Measurements from ENCODE around the gene FBN1. TPM values are rescaled to one million over a fixed set of nuclear protein-coding genes. Genes with fewer than 3 reads are reported as not detected.
A peak's percentile ranks its signal among the peaks of the same experiment; 100 is the strongest.

Gene FBN1
- total RNA-seq, 4 donors from 2014 or later: 3.9 to 87.0 (median 23.4) TPM

DNA sequence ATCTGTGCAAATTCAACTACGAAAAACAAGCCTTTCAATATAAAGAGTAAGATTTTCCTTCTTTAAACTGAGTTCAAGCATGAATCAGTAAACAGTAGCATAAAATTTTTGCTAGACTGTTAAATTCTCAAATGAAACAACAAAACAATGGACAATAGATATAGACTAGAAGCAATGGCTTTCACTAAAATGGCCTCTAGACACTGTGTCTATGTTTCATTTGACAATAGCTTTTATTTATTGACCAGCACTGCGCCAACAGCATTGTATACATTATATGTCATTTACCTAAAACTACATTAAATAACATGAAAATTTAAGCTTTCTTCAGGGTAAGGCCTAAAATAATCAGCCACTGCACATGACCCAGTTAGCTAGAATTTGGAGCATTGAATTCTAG lies 165.8 kb downstream of the FBN1 start:
- no peak for DNase-seq
- intact Hi-C loops (cut with DNase I): no loop called here
- Histone ChIP-seq H3K4me3 (no peak overlapping the region), H3K27me3 (no peaks in the 10 kb centered on the region), H3K27ac (no peak overlapping the region), H3K36me3 (peaks cover 0 to 10% (median 0%) of the 10 kb centered on the region in 3 donors), H3K9me3 (no peaks in the 10 kb centered on the region), H3K4me1 (peaks cover 0 to 8% (median 0%) of the 10 kb centered on the region in 3 donors)
- WGBS, 2 donors: 90% methylated on average over 2 of the region's 2 CpGs
- no peak for TF ChIP-seq POLR2A (IDR thresholded peaks at IDR 0.05)
- TF ChIP-seq, protein P1, sequence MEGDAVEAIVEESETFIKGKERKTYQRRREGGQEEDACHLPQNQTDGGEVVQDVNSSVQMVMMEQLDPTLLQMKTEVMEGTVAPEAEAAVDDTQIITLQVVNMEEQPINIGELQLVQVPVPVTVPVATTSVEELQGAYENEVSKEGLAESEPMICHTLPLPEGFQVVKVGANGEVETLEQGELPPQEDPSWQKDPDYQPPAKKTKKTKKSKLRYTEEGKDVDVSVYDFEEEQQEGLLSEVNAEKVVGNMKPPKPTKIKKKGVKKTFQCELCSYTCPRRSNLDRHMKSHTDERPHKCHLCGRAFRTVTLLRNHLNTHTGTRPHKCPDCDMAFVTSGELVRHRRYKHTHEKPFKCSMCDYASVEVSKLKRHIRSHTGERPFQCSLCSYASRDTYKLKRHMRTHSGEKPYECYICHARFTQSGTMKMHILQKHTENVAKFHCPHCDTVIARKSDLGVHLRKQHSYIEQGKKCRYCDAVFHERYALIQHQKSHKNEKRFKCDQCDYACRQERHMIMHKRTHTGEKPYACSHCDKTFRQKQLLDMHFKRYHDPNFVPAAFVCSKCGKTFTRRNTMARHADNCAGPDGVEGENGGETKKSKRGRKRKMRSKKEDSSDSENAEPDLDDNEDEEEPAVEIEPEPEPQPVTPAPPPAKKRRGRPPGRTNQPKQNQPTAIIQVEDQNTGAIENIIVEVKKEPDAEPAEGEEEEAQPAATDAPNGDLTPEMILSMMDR (IDR thresholded peaks at IDR 0.05): no peak

DNA sequence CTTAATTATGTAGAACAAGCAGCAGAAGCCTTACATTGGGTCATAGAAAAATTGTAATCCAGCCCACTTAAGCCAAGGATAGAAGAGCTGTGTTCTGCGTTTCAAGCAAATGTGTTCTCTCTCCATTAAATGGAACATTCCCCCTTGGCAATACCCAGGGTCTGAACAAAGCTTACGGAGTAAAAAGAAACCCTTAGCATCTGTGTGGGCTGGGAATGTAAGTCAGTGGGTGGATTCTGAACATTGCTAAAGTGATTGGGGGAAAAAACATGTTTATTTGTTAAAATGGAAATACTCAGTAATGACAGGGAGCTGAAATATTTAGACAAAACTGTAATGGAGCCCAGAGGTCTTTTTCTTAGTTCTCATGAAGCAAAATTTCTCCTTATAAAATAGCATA lies 166.9 kb downstream of the FBN1 start:
- WGBS, 2 donors: 77 to 86% methylated on average over 2 of the region's 2 CpGs
- Histone ChIP-seq H3K27ac (peak overlapping the region in 2 of 4 donors; percentile 29 to 54), H3K4me3 (no peak overlapping the region), H3K4me1 (peaks cover 0 to 8% (median 0%) of the 10 kb centered on the region in 3 donors), H3K27me3 (no peaks in the 10 kb centered on the region), H3K9me3 (no peaks in the 10 kb centered on the region), H3K36me3 (peaks cover 0 to 9% (median 0%) of the 10 kb centered on the region in 3 donors)
- no peak for DNase-seq
- no peak for TF ChIP-seq POLR2A (IDR thresholded peaks at IDR 0.05)
- TF ChIP-seq, protein P1 (IDR thresholded peaks at IDR 0.05): no peak
- intact Hi-C loops (cut with DNase I): no loop called here

DNA sequence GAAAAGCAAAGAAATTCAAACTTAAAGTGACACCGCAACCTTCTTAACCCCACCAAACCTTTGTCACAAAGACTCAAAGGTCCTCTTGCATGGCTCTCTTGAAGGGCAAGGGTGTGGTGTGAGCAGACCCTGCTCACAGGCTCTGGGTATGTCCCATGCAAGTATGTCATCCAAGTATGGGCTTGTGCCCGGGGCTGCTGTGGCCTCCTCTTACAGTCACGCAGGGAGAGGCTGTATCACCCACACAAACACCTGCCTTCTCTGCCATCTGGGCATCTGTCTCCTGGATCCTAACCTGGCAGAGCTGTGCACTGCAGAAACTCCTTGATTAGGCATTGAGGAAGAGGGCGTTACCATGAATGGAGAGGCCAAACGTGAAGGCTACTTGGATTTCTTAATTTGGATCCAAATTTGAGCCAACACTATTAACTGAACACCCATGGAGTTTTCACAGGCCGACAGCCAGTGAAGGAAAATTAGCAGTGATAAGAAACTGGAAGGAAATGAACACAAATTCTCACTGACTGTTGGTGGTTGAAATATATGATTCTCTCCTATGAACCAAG lies 167.6 kb downstream of the FBN1 start:
- intact Hi-C loops (cut with DNase I): no loop called here
- Histone ChIP-seq H3K27ac (peak overlapping the region in 2 of 4 donors; percentile 29 to 54), H3K4me3 (no peak overlapping the region), H3K4me1 (peaks cover 0 to 8% (median 1%) of the 10 kb centered on the region in 3 donors), H3K9me3 (no peaks in the 10 kb centered on the region), H3K27me3 (no peaks in the 10 kb centered on the region), H3K36me3 (peaks cover 0 to 16% (median 0%) of the 10 kb centered on the region in 3 donors)
- no peak for DNase-seq
- WGBS, 2 donors: 60 to 74% methylated on average over 4 to 6 of the region's 6 CpGs
- no peak for TF ChIP-seq POLR2A (IDR thresholded peaks at IDR 0.05)
- TF ChIP-seq, protein P1 (IDR thresholded peaks at IDR 0.05): no peak

DNA sequence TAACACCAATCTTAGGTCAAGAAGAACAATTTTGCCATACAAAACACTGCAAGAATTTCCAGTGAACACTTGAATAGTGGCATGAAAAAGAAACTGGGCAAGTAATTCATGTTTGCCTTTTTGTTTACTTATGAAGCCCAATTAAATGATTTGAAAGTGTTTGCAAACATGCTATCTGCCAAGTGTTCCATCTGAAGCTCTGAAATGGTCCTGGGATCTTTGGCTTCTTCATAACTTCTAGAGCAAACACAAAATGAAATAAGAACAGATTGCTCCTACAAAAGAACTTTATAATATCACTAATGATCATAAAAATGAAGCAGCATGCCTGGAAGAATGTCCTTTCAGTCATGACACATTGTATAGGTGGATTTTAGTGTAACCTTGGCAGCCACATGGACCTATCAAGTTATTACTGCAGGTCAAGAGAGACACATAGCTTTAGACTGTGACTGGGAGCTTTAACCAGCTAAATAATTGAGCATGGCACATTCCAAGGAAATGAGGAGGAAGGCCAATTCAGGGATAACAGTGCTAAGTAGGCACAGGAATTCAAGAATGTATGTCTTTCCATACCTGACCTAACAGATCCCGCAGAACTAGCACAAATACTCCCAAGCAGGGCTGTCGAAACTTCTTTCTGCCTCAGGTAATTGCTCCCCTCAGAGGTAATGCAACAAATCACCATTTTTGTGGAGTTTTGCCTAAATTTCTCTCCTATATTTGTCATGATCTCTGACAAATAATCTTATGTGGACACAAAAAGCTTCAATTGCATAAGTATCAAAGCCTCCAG lies 169.7 kb downstream of the FBN1 start:
- no peak overlapping the region for H3K4me3 ChIP-seq
- no peak overlapping the region for H3K27ac ChIP-seq
- WGBS, 2 donors: 89 to 94% methylated on average over 2 of the region's 2 CpGs
- intact Hi-C loops (cut with DNase I): no loop called here
- no peaks in the 10 kb centered on the region for H3K27me3 ChIP-seq
- peaks cover 0 to 30% (median 0%) of the 10 kb centered on the region in 3 donors for H3K36me3 ChIP-seq
- H3K4me1 ChIP-seq: peaks cover 0 to 19% (median 4%) of the 10 kb centered on the region in 3 donors
- DNase-seq: no peak
- TF ChIP-seq, protein P1 (IDR thresholded peaks at IDR 0.05): no peak
- TF ChIP-seq POLR2A (IDR thresholded peaks at IDR 0.05): no peak
- no peaks in the 10 kb centered on the region for H3K9me3 ChIP-seq

DNA sequence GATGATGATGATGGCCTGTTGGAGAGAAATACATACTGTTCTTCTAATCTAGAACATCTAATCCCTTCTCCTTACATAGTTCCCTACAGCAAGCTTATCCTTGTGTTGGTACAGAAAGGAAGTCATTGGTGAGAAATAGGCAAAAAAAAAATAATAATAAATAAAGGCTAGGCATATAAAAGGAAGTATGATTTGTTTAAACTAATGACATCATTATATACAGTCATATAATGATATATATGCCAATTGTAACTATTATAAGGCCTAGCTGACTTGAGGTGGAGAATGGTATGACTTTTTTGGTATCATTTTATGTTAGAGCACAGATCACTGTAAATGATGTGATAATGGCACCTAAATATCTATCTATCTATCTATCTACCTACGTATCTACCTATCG lies 171.8 kb downstream of the FBN1 start:
- WGBS, 2 donors: 89 to 92% methylated on average over 2 of the region's 2 CpGs

More for the DNA sequence above, 171.8 kb downstream of the FBN1 start:
- intact Hi-C loops (cut with DNase I): no loop called here
- TF ChIP-seq, protein P1 (IDR thresholded peaks at IDR 0.05): no peak
- Histone ChIP-seq H3K4me3 (no peak overlapping the region), H3K4me1 (peaks cover 0 to 15% (median 4%) of the 10 kb centered on the region in 3 donors), H3K27me3 (no peaks in the 10 kb centered on the region), H3K36me3 (peaks cover 0 to 45% (median 0%) of the 10 kb centered on the region in 3 donors), H3K27ac (no peak overlapping the region), H3K9me3 (no peaks in the 10 kb centered on the region)
- no peak for DNase-seq

Measured in esophagus squamous epithelium (tissue), 5 donors.